A673 (cell line): ENCODE measurements around the gene AK2. TPM values are rescaled to one million over a fixed set of nuclear protein-coding genes. Genes with fewer than 3 reads are reported as not detected.

Source experiments
- BruUV-seq: library from RNA; stranded (reverse); fragments of 400-500 nt; replicated peaks from 2 replicates; lab custom pipeline; 2021; lab: Mats Ljungman, UMichigan
- CTCF ChIA-PET: fragments of 300-600 bp; sonication (Branson Sonifier 250); formaldehyde crosslinking; loops from one replicate; lab custom pipeline; 2022; ENCODE audit warnings: antibody characterized with exemption; lab: Charles Lee
- POLR2A ChIA-PET: fragments of 300-600 bp; sonication (Branson Sonifier 250); formaldehyde crosslinking; loops from one replicate; lab custom pipeline; 2022; ENCODE audit warnings: antibody characterized with exemption; ENCODE audit not compliant: low non-redundant PET; lab: Charles Lee
- DNase-seq: peaks from one replicate; pipeline ENCODE4 v3.0.0-alpha.2; 2015; ENCODE audit warnings: low spot score
- H3K27ac ChIP-seq: fragments of 200-600 bp; sonication (generic); 2 replicates; pipeline ENCODE4 v1.5.1; 2016; ENCODE audit warnings: mixed run types, low read depth, mild to moderate bottlenecking, mixed read lengths, antibody characterized with exemption, low read length; ENCODE audit not compliant: poor library complexity, severe bottlenecking
- H3K27me3 ChIP-seq: fragments of 200-600 bp; sonication (generic); replicated peaks from 2 replicates; pipeline ENCODE4 v1.6.1; 2017; ENCODE audit warnings: mixed run types, low read depth, mild to moderate bottlenecking, mixed read lengths, antibody characterized with exemption, low read length; ENCODE audit not compliant: insufficient read depth, poor library complexity
- H3K36me3 ChIP-seq: fragments of 200-600 bp; sonication (generic); 2 replicates; pipeline ENCODE4 v1.6.1; 2016; ENCODE audit warnings: mixed run types, mild to moderate bottlenecking, mixed read lengths, antibody characterized with exemption, low read length; ENCODE audit not compliant: insufficient read depth, poor library complexity, severe bottlenecking
- H3K4me1 ChIP-seq: fragments of 200-600 bp; sonication (generic); 2 replicates; pipeline ENCODE4 v1.6.1; 2017; ENCODE audit warnings: mixed run types, mild to moderate bottlenecking, mixed read lengths, antibody characterized with exemption, low read length; ENCODE audit not compliant: insufficient read depth, poor library complexity, severe bottlenecking
- H3K4me3 ChIP-seq: fragments of 200-600 bp; sonication (generic); 2 replicates; pipeline ENCODE4 v1.5.1; 2016; ENCODE audit warnings: low read depth, mixed run types, mild to moderate bottlenecking, mixed read lengths, low read length; ENCODE audit not compliant: poor library complexity, severe bottlenecking
- H3K9me3 ChIP-seq: fragments of 200-600 bp; sonication (generic); 2 replicates; pipeline ENCODE4 v1.6.1; 2016; ENCODE audit warnings: mixed run types, low read depth, mild to moderate bottlenecking, mixed read lengths, antibody characterized with exemption, low read length; ENCODE audit not compliant: poor library complexity, severe bottlenecking
- CTCF ChIP-seq: fragments of 300-800, 200-600 bp; sonication (generic); conservative IDR thresholded peaks from 2 replicates; pipeline ENCODE4 v1.5.1; 2017; ENCODE audit warnings: low read depth, mild to moderate bottlenecking, antibody characterized with exemption, low read length, moderate library complexity, mixed read lengths
- EZH2 ChIP-seq: fragments of 200-600 bp; sonication (generic); IDR thresholded peaks from 2 replicates; pipeline ENCODE4 v1.6.1; 2017; ENCODE audit warnings: borderline replicate concordance, low read depth, mild to moderate bottlenecking, mixed read lengths, antibody characterized with exemption, low read length; ENCODE audit not compliant: poor library complexity, severe bottlenecking
- intact Hi-C: fragments of 100-400 bp; cut with micrococcal nuclease; formaldehyde crosslinking; loops from one replicate; pipeline ENCODE4 v1.10.0; 2022; ENCODE audit not compliant: unreplicated experiment
- total RNA-seq: library from RNA; stranded (reverse); gene quantifications from 2 replicates; pipeline ENCODE4 v1.2.3, GENCODE V29; 2021

The AK2 gene
- total RNA-seq, 1 experiment from 2014 or later: 196 TPM

- Histone ChIP-seq H3K27me3 (no peaks in the 10 kb centered on the region), H3K9me3 (no peaks in the 10 kb centered on the region), H3K36me3 (no peaks in the 10 kb centered on the region), H3K27ac (no peak overlapping the region), H3K4me3 (no peak overlapping the region), H3K4me1 (peaks cover 4% of the 10 kb centered on the region)
- CTCF ChIA-PET: no interaction called here
- BruUV-seq: no TSS peak
- POLR2A ChIA-PET: no interaction called here
- no peak for DNase-seq
- TF ChIP-seq CTCF (no peak), EZH2 (no peak)
- intact Hi-C loops: loop anchor here (10.0 kb wide), 1 partner anchor 638 kb away; no protein-coding TSS in a partner anchor
Measured at GRCh38 chr1:33082575-33083108, 46.0 kb upstream of the AK2 start.

- CTCF ChIA-PET: no interaction called here
- BruUV-seq: no TSS peak
Measured at GRCh38 chr1:33081554-33082305, 45.0 kb upstream of the AK2 start.

More at GRCh38 chr1:33081554-33082305, 45.0 kb upstream of the AK2 start:
- no peak for TF ChIP-seq EZH2
- no peak for TF ChIP-seq CTCF
- intact Hi-C loops: loop anchor here (10.0 kb wide), 1 partner anchor 637 kb away; no protein-coding TSS in a partner anchor
- Histone ChIP-seq H3K4me3 (peak overlapping the region; percentile 68), H3K27me3 (no peaks in the 10 kb centered on the region), H3K4me1 (peaks cover 4% of the 10 kb centered on the region), H3K27ac (peak overlapping the region; percentile 58), H3K36me3 (no peaks in the 10 kb centered on the region), H3K9me3 (no peaks in the 10 kb centered on the region)
- DNase-seq: no peak
- POLR2A ChIA-PET: interaction anchor here (0.6 kb wide), 1 partner anchor 659 kb away, joined by 3 read pairs; no protein-coding TSS in a partner anchor
